HEK293 (cell line): ENCODE data around the gene S100A6.

Source experiments
- IKZF3 ChIP-seq: fragments of 450-650 bp; IDR thresholded peaks from 2 replicates; pipeline ENCODE4 v1.5.0; 2018; ENCODE audit warnings: missing biosample characterization, mild to moderate bottlenecking, missing genetic modification characterization, moderate library complexity
- KLF7 ChIP-seq: fragments of 450-650 bp; formaldehyde crosslinking; IDR thresholded peaks from 2 replicates; pipeline ENCODE4 v1.5.1; 2016; ENCODE audit warnings: missing biosample characterization, missing genetic modification characterization, borderline replicate concordance
- KLF9 ChIP-seq: fragments of 450-650 bp; formaldehyde crosslinking; IDR thresholded peaks from 2 replicates; pipeline ENCODE4 v1.5.1; 2016; ENCODE audit warnings: missing biosample characterization, missing genetic modification characterization, low read depth
- MYNN ChIP-seq: fragments of 450-650 bp; formaldehyde crosslinking; IDR thresholded peaks from 2 replicates; pipeline ENCODE4 v1.5.1; 2016; ENCODE audit warnings: missing biosample characterization, missing genetic modification characterization, borderline replicate concordance
- OSR2 ChIP-seq: fragments of 450-650 bp; formaldehyde crosslinking; IDR thresholded peaks from 2 replicates; pipeline ENCODE4 v1.5.1; 2016; ENCODE audit warnings: missing biosample characterization, missing genetic modification characterization
- SCRT1 ChIP-seq: fragments of 450-650 bp; formaldehyde crosslinking; IDR thresholded peaks from 2 replicates; pipeline ENCODE4 v1.5.1; 2016; ENCODE audit warnings: missing biosample characterization, missing genetic modification characterization, borderline replicate concordance
- SCRT2 ChIP-seq: fragments of 450-650 bp; formaldehyde crosslinking; IDR thresholded peaks from 2 replicates; pipeline ENCODE4 v1.5.1; 2016; ENCODE audit warnings: missing biosample characterization, missing genetic modification characterization
- SP2 ChIP-seq: fragments of 450-650 bp; formaldehyde crosslinking; IDR thresholded peaks from 2 replicates; pipeline ENCODE4 v1.5.1; 2016; ENCODE audit warnings: missing biosample characterization, missing genetic modification characterization
- SP7 ChIP-seq: fragments of 450-650 bp; formaldehyde crosslinking; IDR thresholded peaks from 2 replicates; pipeline ENCODE4 v1.5.1; 2016; ENCODE audit warnings: missing biosample characterization, missing genetic modification characterization
- TSHZ1 ChIP-seq: fragments of 450-650 bp; formaldehyde crosslinking; IDR thresholded peaks from 2 replicates; pipeline ENCODE4 v1.5.1; 2016; ENCODE audit warnings: missing biosample characterization, missing genetic modification characterization, borderline replicate concordance
- ZBTB11 ChIP-seq: fragments of 450-650 bp; formaldehyde crosslinking; conservative IDR thresholded peaks from 2 replicates; pipeline ENCODE4 v1.5.1; 2016; ENCODE audit warnings: low read depth, missing biosample characterization, missing genetic modification characterization
- ZBTB20 ChIP-seq: fragments of 450-650 bp; formaldehyde crosslinking; IDR thresholded peaks from 2 replicates; pipeline ENCODE4 v1.5.1; 2016; ENCODE audit warnings: missing biosample characterization, missing genetic modification characterization
- ZIC2 ChIP-seq: fragments of 450-650 bp; formaldehyde crosslinking; IDR thresholded peaks from 2 replicates; pipeline ENCODE4 v1.5.1; 2016; ENCODE audit warnings: missing biosample characterization, missing genetic modification characterization
- ZNF133 ChIP-seq: fragments of 450-650 bp; formaldehyde crosslinking; IDR thresholded peaks from 2 replicates; pipeline ENCODE4 v1.5.1; 2016; ENCODE audit warnings: missing biosample characterization, missing genetic modification characterization
- ZNF341 ChIP-seq: fragments of 450-650 bp; formaldehyde crosslinking; IDR thresholded peaks from 2 replicates; pipeline ENCODE4; 2016; ENCODE audit warnings: low read depth, missing biosample characterization, missing genetic modification characterization
- ZNF366 ChIP-seq: fragments of 450-650 bp; formaldehyde crosslinking; conservative IDR thresholded peaks from 2 replicates; pipeline ENCODE4 v1.5.1; 2016; ENCODE audit warnings: missing biosample characterization, missing genetic modification characterization
- ZNF398 ChIP-seq: fragments of 450-650 bp; formaldehyde crosslinking; IDR thresholded peaks from 2 replicates; pipeline ENCODE4 v1.5.1; 2017; ENCODE audit warnings: missing biosample characterization, missing genetic modification characterization
- ZNF488 ChIP-seq: fragments of 450-650 bp; formaldehyde crosslinking; IDR thresholded peaks from 2 replicates; pipeline ENCODE4 v1.5.1; 2016; ENCODE audit warnings: missing biosample characterization, missing genetic modification characterization
- ZNF510 ChIP-seq: fragments of 450-650 bp; formaldehyde crosslinking; IDR thresholded peaks from 2 replicates; pipeline ENCODE4 v1.5.1; 2018; ENCODE audit warnings: mild to moderate bottlenecking, missing genetic modification characterization, missing biosample characterization; ENCODE audit not compliant: insufficient replicate concordance
- ZNF514 ChIP-seq: fragments of 450-650 bp; formaldehyde crosslinking; IDR thresholded peaks from 2 replicates; pipeline ENCODE4 v1.5.1; 2016; ENCODE audit warnings: missing biosample characterization, missing genetic modification characterization
- ZNF629 ChIP-seq: fragments of 450-650 bp; formaldehyde crosslinking; IDR thresholded peaks from 2 replicates; pipeline ENCODE4 v1.5.1; 2017; ENCODE audit warnings: missing biosample characterization, missing genetic modification characterization
- ZNF658 ChIP-seq: fragments of 450-650 bp; formaldehyde crosslinking; IDR thresholded peaks from 2 replicates; pipeline ENCODE4; 2016; ENCODE audit warnings: missing biosample characterization, missing genetic modification characterization
- ZNF660 ChIP-seq: fragments of 450-650 bp; IDR thresholded peaks from 2 replicates; pipeline ENCODE4 v1.5.1; 2018; ENCODE audit warnings: missing biosample characterization, mild to moderate bottlenecking, missing genetic modification characterization
- ZNF830 ChIP-seq: fragments of 450-650 bp; IDR thresholded peaks from 2 replicates; pipeline ENCODE4 v1.5.0; 2018; ENCODE audit warnings: missing biosample characterization, missing genetic modification characterization, low read depth, mild to moderate bottlenecking, moderate library complexity
- ZSCAN30 ChIP-seq: fragments of 450-650 bp; IDR thresholded peaks from 2 replicates; pipeline ENCODE4 v1.5.1; 2018; ENCODE audit warnings: missing biosample characterization, mild to moderate bottlenecking, missing genetic modification characterization, moderate library complexity
- TF ChIP-seq, protein P1 (sequence below): fragments of 450-650 bp; formaldehyde crosslinking; IDR thresholded peaks from 2 replicates; pipeline ENCODE4 v1.5.1; 2016; ENCODE audit warnings: missing biosample characterization, missing genetic modification characterization
- TF ChIP-seq, protein P2 (sequence below): fragments of 450-650 bp; formaldehyde crosslinking; IDR thresholded peaks from 2 replicates; pipeline ENCODE4 v1.5.1; 2016; ENCODE audit warnings: missing biosample characterization, missing genetic modification characterization

Gene S100A6

DNA sequence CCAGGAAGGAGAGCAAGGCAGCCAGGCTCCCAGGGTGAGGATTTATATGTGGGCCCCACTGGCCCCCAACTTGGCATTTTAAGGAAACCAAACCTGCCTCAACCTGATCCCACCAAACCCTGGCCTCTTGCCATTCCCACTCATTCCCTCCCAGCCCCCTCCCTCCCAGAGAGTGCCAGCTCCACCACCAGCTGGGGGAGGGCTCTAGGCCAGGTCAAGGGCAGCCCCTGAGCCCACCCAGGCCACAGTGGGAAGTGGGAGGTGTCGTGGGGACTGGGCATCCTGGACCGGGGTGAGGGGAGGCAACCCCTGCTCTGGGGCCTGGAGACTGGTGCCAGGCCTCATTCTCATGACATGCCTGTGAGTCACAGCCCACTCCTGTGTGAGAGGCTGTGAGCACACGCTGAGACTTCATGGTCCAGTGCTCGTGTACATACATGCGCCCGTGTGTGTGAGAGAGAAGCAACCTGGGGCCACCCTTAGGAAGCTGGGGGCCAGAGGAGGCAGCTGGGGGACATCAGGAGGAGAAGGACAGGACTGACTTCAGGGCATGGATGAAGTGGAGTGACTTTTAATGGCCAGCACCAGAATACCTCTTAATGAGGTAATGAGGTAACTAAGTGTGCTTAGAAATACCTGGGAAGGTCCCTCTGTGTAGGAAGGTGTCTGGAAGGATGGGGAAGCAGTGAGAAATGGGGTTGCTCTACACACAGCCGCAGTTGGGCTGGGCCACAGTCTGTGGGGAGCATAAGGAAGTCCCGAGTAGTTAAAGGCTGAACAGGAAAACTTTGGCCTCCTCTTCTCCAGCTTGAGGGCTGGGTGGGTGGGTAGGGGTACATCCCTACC is 30.0 kb upstream of the S100A6 start, which contains the start of gene S100A2 (continued):
- TF ChIP-seq IKZF3, result no peak
- TF ChIP-seq ZNF830, result no peak
- no peak for TF ChIP-seq ZBTB11 (tag by site-specific recombination)
- no peak for TF ChIP-seq ZNF658 (tag by site-specific recombination)
- TF ChIP-seq ZNF510 (tag by site-specific recombination), result no peak
- peak; percentile 37 for TF ChIP-seq SP2 (tag by site-specific recombination)
- peak; percentile 80 for TF ChIP-seq ZIC2 (tag by site-specific recombination)
- TF ChIP-seq ZNF514 (tag by site-specific recombination), result no peak
- no peak for TF ChIP-seq OSR2
- TF ChIP-seq ZNF341 (tag by site-specific recombination), result no peak
- TF ChIP-seq MYNN (tag by site-specific recombination), result no peak
- TF ChIP-seq, protein P1, sequence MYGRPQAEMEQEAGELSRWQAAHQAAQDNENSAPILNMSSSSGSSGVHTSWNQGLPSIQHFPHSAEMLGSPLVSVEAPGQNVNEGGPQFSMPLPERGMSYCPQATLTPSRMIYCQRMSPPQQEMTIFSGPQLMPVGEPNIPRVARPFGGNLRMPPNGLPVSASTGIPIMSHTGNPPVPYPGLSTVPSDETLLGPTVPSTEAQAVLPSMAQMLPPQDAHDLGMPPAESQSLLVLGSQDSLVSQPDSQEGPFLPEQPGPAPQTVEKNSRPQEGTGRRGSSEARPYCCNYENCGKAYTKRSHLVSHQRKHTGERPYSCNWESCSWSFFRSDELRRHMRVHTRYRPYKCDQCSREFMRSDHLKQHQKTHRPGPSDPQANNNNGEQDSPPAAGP (tag by site-specific recombination), result peak; percentile 73; the same call in 1 of the 2 replicates
- peak; percentile 43; the same call in 1 of the 2 replicates for TF ChIP-seq SP7 (tag by site-specific recombination)
- no peak for TF ChIP-seq TSHZ1 (tag by site-specific recombination)
- 0 out of 2 replicates have a peak, but pooled peaks have one; percentile 17 for TF ChIP-seq KLF9 (tag by site-specific recombination)
- no peak for TF ChIP-seq ZSCAN30 (tag by site-specific recombination)
- TF ChIP-seq KLF7 (tag by site-specific recombination), result no peak
- TF ChIP-seq, protein P2, sequence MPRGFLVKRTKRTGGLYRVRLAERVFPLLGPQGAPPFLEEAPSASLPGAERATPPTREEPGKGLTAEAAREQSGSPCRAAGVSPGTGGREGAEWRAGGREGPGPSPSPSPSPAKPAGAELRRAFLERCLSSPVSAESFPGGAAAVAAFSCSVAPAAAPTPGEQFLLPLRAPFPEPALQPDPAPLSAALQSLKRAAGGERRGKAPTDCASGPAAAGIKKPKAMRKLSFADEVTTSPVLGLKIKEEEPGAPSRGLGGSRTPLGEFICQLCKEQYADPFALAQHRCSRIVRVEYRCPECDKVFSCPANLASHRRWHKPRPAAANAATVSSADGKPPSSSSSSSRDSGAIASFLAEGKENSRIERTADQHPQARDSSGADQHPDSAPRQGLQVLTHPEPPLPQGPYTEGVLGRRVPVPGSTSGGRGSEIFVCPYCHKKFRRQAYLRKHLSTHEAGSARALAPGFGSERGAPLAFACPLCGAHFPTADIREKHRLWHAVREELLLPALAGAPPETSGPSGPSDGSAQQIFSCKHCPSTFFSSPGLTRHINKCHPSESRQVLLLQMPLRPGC (tag by site-specific recombination), result no peak
- TF ChIP-seq SCRT1 (tag by site-specific recombination), result no peak
- peak; percentile 27 for TF ChIP-seq ZNF660 (tag by site-specific recombination)
- TF ChIP-seq ZNF398 (tag by site-specific recombination), result peak; percentile 88
- no peak for TF ChIP-seq ZNF133 (tag by site-specific recombination)
- 0 out of 2 replicates have a peak, but pooled peaks have one; percentile 30 for TF ChIP-seq ZNF366 (tag by site-specific recombination)
- no peak; the same call in 1 of the 2 replicates for TF ChIP-seq ZNF488 (tag by site-specific recombination)
- TF ChIP-seq ZNF629 (tag by site-specific recombination), result peak; percentile 52; the same call in 1 of the 2 replicates
- TF ChIP-seq ZBTB20 (tag by site-specific recombination), result peak; percentile 32
- 0 out of 2 replicates have a peak, but pooled peaks have one; percentile 17 for TF ChIP-seq SCRT2 (tag by site-specific recombination)
